ENCODE data around the gene TMEM38B. TPM values are rescaled to one million over a fixed set of nuclear protein-coding genes. Genes with fewer than 3 reads are reported as not detected.
A peak's percentile ranks its signal among the peaks of the same experiment; 100 is the strongest.

The TMEM38B gene
- total RNA-seq, 4 donors from 2014 or later: 7.4 to 12.5 (median 9.7) TPM

DNA sequence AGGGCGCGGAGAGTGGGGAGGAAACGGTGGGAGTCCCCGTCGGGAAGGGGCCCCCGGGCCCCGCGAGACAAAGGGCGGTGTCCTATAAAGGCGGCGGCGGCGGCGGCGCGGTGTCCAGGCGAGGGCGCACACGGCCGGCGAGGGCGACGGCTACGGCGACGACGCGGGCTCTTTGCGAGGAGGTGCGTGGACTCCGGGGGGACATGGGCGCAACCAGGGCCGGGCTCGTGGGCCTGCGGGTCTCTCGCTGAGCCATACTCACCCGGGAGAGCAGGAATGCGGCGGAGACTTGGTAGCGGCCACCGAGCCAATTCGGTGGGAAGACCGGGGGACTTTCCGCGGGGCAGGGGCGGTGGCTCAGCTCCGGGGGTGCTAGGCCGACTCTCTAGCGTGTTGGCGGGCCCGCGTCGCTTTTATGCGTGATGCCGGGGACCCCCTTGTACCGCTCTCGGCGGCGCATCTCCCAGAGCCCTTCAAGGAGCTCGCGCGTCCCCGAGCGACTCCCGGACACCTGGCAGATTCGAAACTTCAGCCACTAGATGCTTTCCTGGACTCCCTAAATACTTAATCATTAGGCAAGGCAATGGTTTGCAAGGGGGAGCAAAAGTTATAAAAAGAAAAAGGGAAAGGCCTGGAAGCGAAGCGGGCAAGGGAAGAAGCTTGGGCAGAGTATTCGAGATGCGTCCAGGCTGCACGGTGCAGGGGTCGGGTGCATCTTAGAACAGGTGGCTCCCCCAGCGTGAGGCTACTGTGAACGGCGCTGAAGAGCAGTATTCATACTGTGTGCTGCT is 38.0 kb upstream of the TMEM38B start:
- H3K27me3 ChIP-seq: peaks cover 36% of the 10 kb centered on the region
- no peak overlapping the region for H3K27ac ChIP-seq
- H3K4me3 ChIP-seq: peak overlapping the region; percentile 58
- H3K9me3 ChIP-seq: no peaks in the 10 kb centered on the region
- TF ChIP-seq POLR2AphosphoS5 (IDR thresholded peaks at IDR 0.05): no peak
- TF ChIP-seq, protein P1, sequence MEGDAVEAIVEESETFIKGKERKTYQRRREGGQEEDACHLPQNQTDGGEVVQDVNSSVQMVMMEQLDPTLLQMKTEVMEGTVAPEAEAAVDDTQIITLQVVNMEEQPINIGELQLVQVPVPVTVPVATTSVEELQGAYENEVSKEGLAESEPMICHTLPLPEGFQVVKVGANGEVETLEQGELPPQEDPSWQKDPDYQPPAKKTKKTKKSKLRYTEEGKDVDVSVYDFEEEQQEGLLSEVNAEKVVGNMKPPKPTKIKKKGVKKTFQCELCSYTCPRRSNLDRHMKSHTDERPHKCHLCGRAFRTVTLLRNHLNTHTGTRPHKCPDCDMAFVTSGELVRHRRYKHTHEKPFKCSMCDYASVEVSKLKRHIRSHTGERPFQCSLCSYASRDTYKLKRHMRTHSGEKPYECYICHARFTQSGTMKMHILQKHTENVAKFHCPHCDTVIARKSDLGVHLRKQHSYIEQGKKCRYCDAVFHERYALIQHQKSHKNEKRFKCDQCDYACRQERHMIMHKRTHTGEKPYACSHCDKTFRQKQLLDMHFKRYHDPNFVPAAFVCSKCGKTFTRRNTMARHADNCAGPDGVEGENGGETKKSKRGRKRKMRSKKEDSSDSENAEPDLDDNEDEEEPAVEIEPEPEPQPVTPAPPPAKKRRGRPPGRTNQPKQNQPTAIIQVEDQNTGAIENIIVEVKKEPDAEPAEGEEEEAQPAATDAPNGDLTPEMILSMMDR (IDR thresholded peaks at IDR 0.05): peak in 1 of 2 donors; percentile 22
- WGBS: 5% methylated on average over 26 of the region's 75 CpGs
- no peak for DNase-seq (ENCODE audit: low spot score in 2 of 2)
- H3K36me3 ChIP-seq: no peaks in the 10 kb centered on the region
- peaks cover 12% of the 10 kb centered on the region for H3K4me1 ChIP-seq

DNA sequence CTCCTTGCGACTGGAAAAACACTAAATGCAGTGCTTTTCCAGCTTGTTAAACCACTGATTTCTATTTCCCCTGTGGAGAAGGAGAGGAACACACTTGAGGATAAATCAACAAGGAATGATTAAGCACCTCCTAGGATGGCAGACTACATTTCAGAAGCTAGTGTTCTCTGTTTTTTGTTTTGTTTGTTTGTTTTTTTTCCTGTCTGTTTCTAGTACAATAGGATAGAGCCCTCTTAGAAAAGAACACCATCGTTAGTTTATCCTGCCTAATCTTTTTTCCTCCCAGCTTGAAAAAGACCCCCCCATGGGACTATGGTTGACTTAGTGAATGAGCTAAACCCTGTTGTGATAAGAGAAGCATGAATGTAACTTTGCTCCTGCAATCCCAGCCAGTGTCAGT is 36.0 kb upstream of the TMEM38B start:
- 86% methylated on average over 2 of the region's 2 CpGs for WGBS
- Histone ChIP-seq H3K4me1 (peaks cover 12% of the 10 kb centered on the region), H3K27ac (no peak overlapping the region), H3K4me3 (no peak overlapping the region), H3K36me3 (no peaks in the 10 kb centered on the region), H3K9me3 (no peaks in the 10 kb centered on the region), H3K27me3 (peaks cover 36% of the 10 kb centered on the region)
- TF ChIP-seq POLR2A (IDR thresholded peaks at IDR 0.05) (no peak), EP300 (IDR thresholded peaks at IDR 0.05) (no peak), POLR2AphosphoS5 (IDR thresholded peaks at IDR 0.05) (no peak)
- TF ChIP-seq, protein P1 (IDR thresholded peaks at IDR 0.05): no peak
- no peak for DNase-seq (ENCODE audit: low spot score in 2 of 2)

DNA sequence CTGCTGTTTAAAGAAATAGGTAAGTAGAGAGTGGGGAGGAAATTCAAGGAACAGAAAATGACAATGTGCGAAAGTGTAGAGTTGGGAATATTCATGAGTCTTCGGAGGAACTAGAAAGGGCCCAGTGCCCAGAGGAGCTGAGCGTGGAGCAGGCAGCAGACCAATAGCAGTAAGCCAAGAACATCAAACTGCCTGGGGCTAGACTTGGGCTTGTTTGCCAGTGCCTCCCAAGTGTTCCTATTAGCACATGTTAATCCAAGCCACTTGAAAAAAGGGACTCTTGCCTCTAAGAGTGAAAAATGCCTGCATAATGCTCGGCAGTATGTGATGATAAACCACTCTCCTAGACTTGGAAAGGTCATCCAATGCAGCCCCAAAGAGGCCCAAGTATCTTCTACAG is 33.3 kb upstream of the TMEM38B start:
- DNase-seq (ENCODE audit: low spot score in 2 of 2): no peak
- TF ChIP-seq POLR2AphosphoS5 (IDR thresholded peaks at IDR 0.05) (no peak), POLR2A (IDR thresholded peaks at IDR 0.05) (no peak), EP300 (IDR thresholded peaks at IDR 0.05) (no peak)
- TF ChIP-seq, protein P1 (IDR thresholded peaks at IDR 0.05): no peak
- 39% methylated on average over 4 of the region's 4 CpGs for WGBS

DNA sequence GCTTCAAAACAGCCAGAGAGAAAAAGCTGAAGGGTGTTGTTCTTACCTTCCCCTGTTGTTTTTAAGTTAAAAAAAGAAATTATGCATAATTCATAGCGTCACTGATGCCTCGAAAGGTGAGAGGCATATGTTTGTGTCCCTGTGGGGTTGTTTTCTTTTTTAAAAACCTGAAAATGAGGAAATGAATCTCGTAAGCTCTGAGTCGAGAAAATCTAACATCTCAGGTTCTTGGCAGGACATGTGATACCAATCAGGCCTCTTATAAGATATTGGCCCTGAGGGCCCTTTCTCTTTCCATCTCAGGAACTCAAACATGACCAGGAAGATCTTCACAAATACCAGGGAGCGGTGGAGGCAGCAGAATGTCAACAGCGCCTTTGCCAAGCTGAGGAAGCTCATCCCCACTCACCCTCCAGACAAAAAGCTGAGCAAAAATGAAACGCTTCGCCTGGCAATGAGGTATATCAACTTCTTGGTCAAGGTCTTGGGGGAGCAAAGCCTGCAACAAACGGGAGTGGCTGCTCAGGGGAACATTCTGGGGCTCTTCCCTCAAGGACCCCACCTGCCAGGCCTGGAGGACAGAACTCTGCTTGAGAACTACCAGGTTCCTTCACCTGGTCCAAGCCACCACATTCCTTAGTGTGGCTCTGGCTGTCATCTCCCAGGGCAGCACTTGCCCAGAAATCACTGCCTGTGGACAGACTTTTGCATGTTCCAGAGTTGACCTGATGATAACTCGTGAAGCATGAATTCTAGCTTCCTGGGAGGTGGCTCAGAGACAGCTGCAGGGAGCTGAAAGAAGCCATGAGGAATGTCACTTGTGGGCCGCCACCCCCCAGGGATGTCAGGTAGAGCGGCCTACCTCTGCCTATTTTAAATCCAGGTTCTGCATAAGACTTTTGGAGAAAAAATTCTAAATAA is 31.9 kb upstream of the TMEM38B start, which contains the start of gene TAL2:
Gene TAL2, plus strand, starts transcription at position 274 of the 921 bp plus-strand sequence. Its CDS starts 40 bp downstream, at position 314.
- Histone ChIP-seq H3K27ac (no peak within 1 kb of the TSS), H3K27me3 (peaks cover 18% of the 10 kb centered on the region), H3K9me3 (no peaks in the 10 kb centered on the region), H3K4me3 (no peak within 1 kb of the TSS), H3K4me1 (no peaks in the 10 kb centered on the region), H3K36me3 (no peaks in the 10 kb centered on the region)
- DNase-seq (ENCODE audit: low spot score in 2 of 2): no peak
- 87% methylated on average over 12 of the region's 12 CpGs for WGBS
- TF ChIP-seq EP300 (IDR thresholded peaks at IDR 0.05) (no peak), POLR2A (IDR thresholded peaks at IDR 0.05) (no peak), POLR2AphosphoS5 (IDR thresholded peaks at IDR 0.05) (no peak)
- TF ChIP-seq, protein P1 (IDR thresholded peaks at IDR 0.05): no peak

More for the DNA sequence above, 33.3 kb upstream of the TMEM38B start:
- Histone ChIP-seq H3K9me3 (no peaks in the 10 kb centered on the region), H3K27me3 (peaks cover 31% of the 10 kb centered on the region), H3K4me1 (peaks cover 9% of the 10 kb centered on the region), H3K4me3 (no peak overlapping the region), H3K27ac (no peak overlapping the region), H3K36me3 (no peaks in the 10 kb centered on the region)

DNA sequence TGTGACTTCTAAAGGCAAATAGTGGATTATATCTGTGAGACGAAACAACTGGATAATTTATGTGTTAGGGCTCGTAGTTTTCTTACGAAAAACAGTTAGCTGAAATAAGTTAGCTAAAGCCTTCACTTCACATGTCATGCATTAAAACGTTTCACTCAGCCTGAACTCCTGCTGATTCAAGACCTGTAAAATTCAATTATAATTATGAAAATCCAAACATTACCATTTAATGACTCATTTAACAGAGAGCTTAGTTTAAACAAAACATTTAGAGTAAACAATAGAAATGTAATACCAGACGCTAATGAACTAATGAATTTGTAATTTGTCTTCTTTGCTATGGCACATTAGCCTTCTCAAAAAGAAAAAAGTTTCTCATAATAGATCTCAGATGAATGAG is 30.4 kb upstream of the TMEM38B start:
- DNase-seq (ENCODE audit: low spot score in 2 of 2): no peak
- H3K4me1 ChIP-seq: no peaks in the 10 kb centered on the region
- H3K4me3 ChIP-seq: no peak overlapping the region
- H3K27ac ChIP-seq: no peak overlapping the region
- TF ChIP-seq, protein P1 (IDR thresholded peaks at IDR 0.05): no peak
- TF ChIP-seq POLR2AphosphoS5 (IDR thresholded peaks at IDR 0.05) (no peak), EP300 (IDR thresholded peaks at IDR 0.05) (no peak), POLR2A (IDR thresholded peaks at IDR 0.05) (no peak)
- no peaks in the 10 kb centered on the region for H3K36me3 ChIP-seq
- no peaks in the 10 kb centered on the region for H3K9me3 ChIP-seq
- WGBS: 79% methylated on average over 5 of the region's 5 CpGs
- peaks cover 6% of the 10 kb centered on the region for H3K27me3 ChIP-seq
